Muscle of arm (tissue), 14 donors: ENCODE results near the gene PTGFR. TPM values are rescaled to one million over a fixed set of nuclear protein-coding genes. Genes with fewer than 3 reads are reported as not detected.
A peak's percentile ranks its signal among the peaks of the same experiment; 100 is the strongest.

Experiments
- DNase-seq: peaks from one replicate; pipeline ENCODE4 v3.0.0-alpha.2; 2013
- long read RNA-seq, 11 donors: transcript quantifications; one replicate each; lab custom pipeline, GENCODE V29; 2026
- polyA plus RNA-seq, 12 donors: library from polyadenylated mRNA; unstranded; fragments of 120-200 nt; gene quantifications; one replicate each; pipeline ENCODE4 v1.2.1, GENCODE V29; 2013; ENCODE audit not compliant: insufficient read length in 12 of 12

Gene PTGFR
- 10 to 100 TPM in 11 of 12 donors, not detected in 1; 20.0 to 54.6 (median 30.6) TPM for polyA plus RNA-seq
- long read RNA-seq, donor 1, result 0 reads
- long read RNA-seq, donor 2, result 0 reads
- long read RNA-seq, donor 3, result 0 reads
- long read RNA-seq, donor 4, full-length matches to known transcripts, result 1 of 1 reads
- long read RNA-seq, donor 4, partial matches to known transcripts, result 0 of 1 reads
- long read RNA-seq, donor 4, other reads (novel, unspliced or antisense), result 0 of 1 reads
- long read RNA-seq, donor 5, partial matches to known transcripts, result 0 of 5 reads
- long read RNA-seq, donor 5, other reads (novel, unspliced or antisense), result 5 of 5 reads
- long read RNA-seq, donor 6, result 0 reads
- long read RNA-seq, donor 7, result 0 reads
- long read RNA-seq, donor 8, partial matches to known transcripts, result 0 of 5 reads
- long read RNA-seq, donor 8, other reads (novel, unspliced or antisense), result 5 of 5 reads
- long read RNA-seq, donor 9, result 0 reads
- long read RNA-seq, donor 10, partial matches to known transcripts, result 0 of 7 reads
- long read RNA-seq, donor 10, other reads (novel, unspliced or antisense), result 7 of 7 reads
- long read RNA-seq, donor 11, partial matches to known transcripts, result 0 of 6 reads
- long read RNA-seq, donor 11, other reads (novel, unspliced or antisense), result 6 of 6 reads

- peak; percentile 15 for DNase-seq
Measured at GRCh38 chr1:78490861-78491450, at the start of gene PTGFR. TSS of gene PTGFR (plus strand) at chr1:78490974. CDS start at chr1:78492744, 1,770 bp downstream.

GRCh38 chr1:78441921-78442320 is 48.9 kb upstream of the PTGFR start:
- no peak for DNase-seq

- no peak for DNase-seq
Measured at GRCh38 chr1:78447086-78447485, 43.7 kb upstream of the PTGFR start.

- DNase-seq, result no peak
Measured at GRCh38 chr1:78464449-78464891, 26.3 kb upstream of the PTGFR start.

GRCh38 chr1:78465143-78465542 is 25.6 kb upstream of the PTGFR start:
- no peak for DNase-seq

GRCh38 chr1:78468521-78468920 is 22.3 kb upstream of the PTGFR start:
- DNase-seq, result no peak

GRCh38 chr1:78469576-78469975 is 21.2 kb upstream of the PTGFR start:
- DNase-seq, result no peak

GRCh38 chr1:78471890-78472620 is 18.7 kb upstream of the PTGFR start:
- DNase-seq, result no peak

- no peak for DNase-seq
Measured at GRCh38 chr1:78472851-78473496, 17.8 kb upstream of the PTGFR start.

GRCh38 chr1:78474092-78474491 is 16.7 kb upstream of the PTGFR start:
- DNase-seq, result no peak

GRCh38 chr1:78475888-78476610 is 14.7 kb upstream of the PTGFR start:
- no peak for DNase-seq

GRCh38 chr1:78483903-78484302 is 6.9 kb upstream of the PTGFR start:
- no peak for DNase-seq

- DNase-seq, result peak; percentile 15
Measured at GRCh38 chr1:78491451-78492071, 787 bp downstream of the PTGFR start.

- no peak for DNase-seq
Measured at GRCh38 chr1:78492386-78492950, 1.7 kb downstream of the PTGFR start.

GRCh38 chr1:78493451-78493850 is 2.7 kb downstream of the PTGFR start:
- DNase-seq, result no peak

- no peak for DNase-seq
Measured at GRCh38 chr1:78497201-78497600, 6.4 kb downstream of the PTGFR start.

- DNase-seq, result no peak
Measured at GRCh38 chr1:78500529-78500928, 9.8 kb downstream of the PTGFR start.

- no peak for DNase-seq
Measured at GRCh38 chr1:78501203-78501602, 10.4 kb downstream of the PTGFR start.

- DNase-seq, result no peak
Measured at GRCh38 chr1:78511334-78511733, 20.6 kb downstream of the PTGFR start.

GRCh38 chr1:78516716-78517115 is 25.9 kb downstream of the PTGFR start:
- no peak for DNase-seq
